Parathyroid adenoma (tissue), 2 donors: ENCODE results near the gene PABPN1.

Experiments used
- H2AFZ ChIP-seq: fragments of 300-600 bp; sonication (generic); one replicate; pipeline ENCODE4 v1.7.0; 2017; ENCODE audit warnings: antibody characterized with exemption, mild to moderate bottlenecking
- H3K27ac ChIP-seq: fragments of 300-600 bp; sonication (generic); one replicate; pipeline ENCODE4 v1.7.0; 2017
- H3K27me3 ChIP-seq: fragments of 300-600 bp; sonication (generic); one replicate; pipeline ENCODE4 v1.7.0; 2017; ENCODE audit warnings: low read length; ENCODE audit not compliant: control insufficient read depth, insufficient read depth
- H3K36me3 ChIP-seq: fragments of 300-600 bp; sonication (generic); one replicate; pipeline ENCODE4 v1.7.0; 2017; ENCODE audit warnings: low read length; ENCODE audit not compliant: control insufficient read depth, insufficient read depth
- H3K4me1 ChIP-seq: fragments of 300-600 bp; sonication (generic); one replicate; pipeline ENCODE4 v1.7.0; 2017; ENCODE audit warnings: control low read depth
- H3K4me2 ChIP-seq: fragments of 300-600 bp; sonication (generic); one replicate; pipeline ENCODE4 v1.7.0; 2017; ENCODE audit warnings: low read length
- H3K4me3 ChIP-seq: fragments of 300-600 bp; sonication (generic); one replicate; pipeline ENCODE4 v1.7.0; 2017; ENCODE audit warnings: low read depth, low read length
- H3K79me2 ChIP-seq: fragments of 300-600 bp; sonication (generic); one replicate; pipeline ENCODE4 v1.7.0; 2017; ENCODE audit warnings: control low read depth
- H3K9ac ChIP-seq: fragments of 300-600 bp; sonication (generic); one replicate; pipeline ENCODE4 v1.7.0; 2017; ENCODE audit warnings: mild to moderate bottlenecking
- H3K9me3 ChIP-seq: fragments of 300-600 bp; sonication (generic); one replicate; pipeline ENCODE4 v1.7.0; 2017; ENCODE audit warnings: low read length; ENCODE audit not compliant: control insufficient read depth
- CTCF ChIP-seq: fragments of 300-600 bp; sonication (generic); IDR thresholded peaks from one replicate; pipeline ENCODE4 v1.7.0; 2017; ENCODE audit warnings: antibody characterized with exemption, mild to moderate bottlenecking
- donor health status: primary hyperparathyroidism.

Gene PABPN1

GRCh38 chr14:23319746-23320583 lies 1.3 kb upstream of the PABPN1 start:
- Histone ChIP-seq H3K9me3 (no peaks in the 10 kb centered on the region), H3K36me3 (no peaks in the 10 kb centered on the region), H3K9ac (no peak overlapping the region), H3K4me1 (peaks cover 12% of the 10 kb centered on the region), H3K4me2 (peak overlapping the region; percentile 93), H3K27me3 (no peaks in the 10 kb centered on the region), H2AFZ (peak overlapping the region; percentile 84), H3K4me3 (peak overlapping the region; percentile 68), H3K27ac (peak overlapping the region; percentile 87), H3K79me2 (peaks cover 7% of the 10 kb centered on the region)
- no peak for TF ChIP-seq CTCF

GRCh38 chr14:23321572-23322547 lies 603 bp downstream of the PABPN1 start:
- no peak for TF ChIP-seq CTCF
- no peaks in the 10 kb centered on the region for H3K27me3 ChIP-seq
- peaks cover 7% of the 10 kb centered on the region for H3K79me2 ChIP-seq
- H2AFZ ChIP-seq: peak overlapping the region; percentile 89
- peak overlapping the region; percentile 93 for H3K27ac ChIP-seq
- peak overlapping the region; percentile 93 for H3K4me2 ChIP-seq
- H3K4me3 ChIP-seq: peak overlapping the region; percentile 87
- H3K36me3 ChIP-seq: no peaks in the 10 kb centered on the region
- no peaks in the 10 kb centered on the region for H3K9me3 ChIP-seq
- H3K9ac ChIP-seq: peak overlapping the region; percentile 96
- peaks cover 12% of the 10 kb centered on the region for H3K4me1 ChIP-seq

- Histone ChIP-seq H3K36me3 (no peaks in the 10 kb centered on the region), H3K4me3 (peak overlapping the region; percentile 87), H3K9ac (no peak overlapping the region), H3K4me1 (peaks cover 12% of the 10 kb centered on the region), H3K27ac (peak overlapping the region; percentile 93), H3K79me2 (peaks cover 7% of the 10 kb centered on the region), H2AFZ (no peak overlapping the region), H3K4me2 (peak overlapping the region; percentile 93), H3K27me3 (no peaks in the 10 kb centered on the region), H3K9me3 (no peaks in the 10 kb centered on the region)
- TF ChIP-seq CTCF: no peak
Measured at GRCh38 chr14:23322568-23323517, 1.6 kb downstream of the PABPN1 start.

- no peaks in the 10 kb centered on the region for H3K9me3 ChIP-seq
- no peak for TF ChIP-seq CTCF
- H3K9ac ChIP-seq: no peak overlapping the region
- peaks cover 12% of the 10 kb centered on the region for H3K4me1 ChIP-seq
- no peaks in the 10 kb centered on the region for H3K27me3 ChIP-seq
- H3K36me3 ChIP-seq: no peaks in the 10 kb centered on the region
- no peak overlapping the region for H3K27ac ChIP-seq
- peaks cover 7% of the 10 kb centered on the region for H3K79me2 ChIP-seq
- no peak overlapping the region for H2AFZ ChIP-seq
- H3K4me3 ChIP-seq: no peak overlapping the region
- H3K4me2 ChIP-seq: no peak overlapping the region
Measured at GRCh38 chr14:23323838-23324454, 2.7 kb downstream of the PABPN1 start.
